ENCODE results near the gene HACL1.

The HACL1 gene

DNA sequence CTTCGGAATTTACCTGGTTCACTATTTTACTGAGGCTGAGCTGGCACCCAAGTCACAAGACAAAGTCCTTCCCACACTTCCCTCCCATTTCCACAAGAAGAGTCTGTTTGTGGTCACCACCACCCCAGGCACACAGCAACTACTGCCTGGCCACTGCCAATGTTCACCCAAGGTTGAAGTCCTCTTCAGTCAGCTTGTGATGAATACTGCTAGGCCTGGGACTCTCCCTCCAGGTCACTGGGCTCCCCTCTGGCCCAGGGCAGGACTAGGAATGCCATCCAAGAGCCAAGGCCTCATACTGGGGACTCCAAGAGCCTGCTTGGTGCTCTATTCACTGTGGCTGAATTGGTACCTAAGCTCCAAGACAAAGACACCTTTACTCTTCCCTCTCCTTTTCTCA lies 49.5 kb downstream of the HACL1 start:
- TF ChIP-seq, protein P1, sequence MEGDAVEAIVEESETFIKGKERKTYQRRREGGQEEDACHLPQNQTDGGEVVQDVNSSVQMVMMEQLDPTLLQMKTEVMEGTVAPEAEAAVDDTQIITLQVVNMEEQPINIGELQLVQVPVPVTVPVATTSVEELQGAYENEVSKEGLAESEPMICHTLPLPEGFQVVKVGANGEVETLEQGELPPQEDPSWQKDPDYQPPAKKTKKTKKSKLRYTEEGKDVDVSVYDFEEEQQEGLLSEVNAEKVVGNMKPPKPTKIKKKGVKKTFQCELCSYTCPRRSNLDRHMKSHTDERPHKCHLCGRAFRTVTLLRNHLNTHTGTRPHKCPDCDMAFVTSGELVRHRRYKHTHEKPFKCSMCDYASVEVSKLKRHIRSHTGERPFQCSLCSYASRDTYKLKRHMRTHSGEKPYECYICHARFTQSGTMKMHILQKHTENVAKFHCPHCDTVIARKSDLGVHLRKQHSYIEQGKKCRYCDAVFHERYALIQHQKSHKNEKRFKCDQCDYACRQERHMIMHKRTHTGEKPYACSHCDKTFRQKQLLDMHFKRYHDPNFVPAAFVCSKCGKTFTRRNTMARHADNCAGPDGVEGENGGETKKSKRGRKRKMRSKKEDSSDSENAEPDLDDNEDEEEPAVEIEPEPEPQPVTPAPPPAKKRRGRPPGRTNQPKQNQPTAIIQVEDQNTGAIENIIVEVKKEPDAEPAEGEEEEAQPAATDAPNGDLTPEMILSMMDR (conservative IDR thresholded peaks at IDR 0.05; ENCODE audit: low read depth) = no peak
- POLR2A ChIA-PET (ENCODE audit: low non-redundant PET) = no interaction called here
- DNase-seq (ENCODE audit: low spot score) = no peak
- CTCF ChIA-PET = no interaction called here
- H3K27ac ChIP-seq = no peak overlapping the region

DNA sequence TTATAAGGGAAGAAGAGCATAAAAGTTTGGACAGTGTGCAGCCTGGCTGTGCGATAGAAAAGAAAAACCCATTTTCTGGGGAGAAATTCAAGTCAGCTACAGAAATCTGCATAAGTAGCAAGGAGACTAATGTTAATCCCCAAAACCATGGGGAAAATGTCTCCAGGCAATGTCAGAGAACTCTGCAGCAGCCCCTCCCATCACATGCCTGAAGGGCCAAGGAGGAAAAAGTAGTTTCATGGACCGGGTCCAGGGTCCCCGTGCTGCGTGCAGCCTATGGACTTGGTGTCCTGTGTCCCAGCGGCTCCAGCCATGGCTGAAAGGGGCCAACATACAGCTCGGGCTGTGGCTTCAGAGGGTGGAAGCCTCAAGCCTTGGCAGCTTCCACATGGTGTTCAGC lies 51.5 kb downstream of the HACL1 start:
- CTCF ChIA-PET = no interaction called here

DNA sequence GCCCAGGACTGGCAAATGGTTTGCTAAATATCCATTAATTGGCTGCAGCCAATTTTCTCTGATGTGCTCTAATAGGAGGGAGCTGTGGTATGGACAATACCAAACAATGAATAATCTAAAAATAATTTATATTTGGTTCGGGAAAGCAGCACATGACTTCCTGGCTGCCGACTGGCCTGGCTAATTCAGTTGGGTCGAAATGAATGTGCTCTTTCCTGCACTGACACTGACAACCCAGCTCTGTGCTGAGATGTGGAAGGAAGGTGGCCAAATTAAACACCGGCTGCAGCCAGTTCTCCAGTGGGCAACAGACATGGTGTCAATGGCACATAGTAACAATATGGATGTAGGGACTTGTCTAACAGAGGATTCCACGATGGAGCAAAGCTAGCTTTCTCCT lies 58.8 kb downstream of the HACL1 start:
- POLR2A ChIA-PET (ENCODE audit: low non-redundant PET) = no interaction called here

More for the DNA sequence above, 51.5 kb downstream of the HACL1 start:
- POLR2A ChIA-PET (ENCODE audit: low non-redundant PET) = no interaction called here
- DNase-seq (ENCODE audit: low spot score) = no peak
- no peak overlapping the region for H3K27ac ChIP-seq
- TF ChIP-seq, protein P1 (conservative IDR thresholded peaks at IDR 0.05; ENCODE audit: low read depth) = no peak

DNA sequence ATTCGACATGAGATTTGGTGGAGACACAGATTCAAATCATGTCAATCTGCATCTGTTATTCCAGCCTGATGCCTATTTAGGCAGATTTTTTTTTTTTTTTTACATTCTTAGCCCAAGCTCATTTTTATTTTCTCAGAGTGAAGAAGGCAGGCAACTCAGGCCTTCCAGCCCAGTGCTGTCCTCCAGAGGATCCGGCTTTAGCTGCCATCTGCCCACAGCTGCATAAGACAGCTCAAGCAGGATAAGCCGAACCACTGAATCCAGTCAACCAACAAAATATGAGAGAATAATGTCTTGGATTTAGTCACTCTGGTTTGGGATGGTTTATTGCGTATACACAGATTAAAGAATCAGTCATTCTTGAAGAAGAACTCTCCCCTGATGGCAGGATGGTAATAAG lies 60.0 kb downstream of the HACL1 start:
- TF ChIP-seq, protein P1 (conservative IDR thresholded peaks at IDR 0.05; ENCODE audit: low read depth) = no peak
- DNase-seq (ENCODE audit: low spot score) = no peak
- ChIA-PET CTCF (interaction anchor here (0.6 kb wide), 1 partner anchor 439 kb away, joined by 7 read pairs; no protein-coding TSS in a partner anchor), POLR2A (ENCODE audit: low non-redundant PET) (no interaction called here)
- no peak overlapping the region for H3K27ac ChIP-seq

More for the DNA sequence above, 58.8 kb downstream of the HACL1 start:
- CTCF ChIA-PET = no interaction called here
- H3K27ac ChIP-seq = no peak overlapping the region
- DNase-seq (ENCODE audit: low spot score) = no peak
- TF ChIP-seq, protein P1 (conservative IDR thresholded peaks at IDR 0.05; ENCODE audit: low read depth) = no peak

DNA sequence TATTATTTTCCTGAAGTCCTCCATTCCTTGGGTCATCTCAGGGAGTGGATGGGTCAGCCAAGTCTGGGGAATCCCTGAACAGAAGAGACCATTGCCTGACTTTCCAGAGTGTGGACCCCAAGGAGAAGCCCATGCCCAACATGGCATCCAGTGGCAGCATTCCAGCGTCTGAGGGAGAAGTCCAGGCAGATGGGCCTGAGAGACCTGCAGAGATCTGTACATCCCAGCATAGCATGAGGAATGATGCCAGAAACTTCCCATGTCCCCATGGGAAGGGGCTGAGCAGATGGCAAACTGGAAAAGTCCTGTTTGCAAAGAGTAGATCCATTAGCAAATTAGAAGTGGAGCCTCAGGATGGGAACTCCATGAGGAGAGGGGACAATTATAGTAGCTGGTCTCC lies 62.3 kb downstream of the HACL1 start:
- CTCF ChIA-PET = no interaction called here

DNA sequence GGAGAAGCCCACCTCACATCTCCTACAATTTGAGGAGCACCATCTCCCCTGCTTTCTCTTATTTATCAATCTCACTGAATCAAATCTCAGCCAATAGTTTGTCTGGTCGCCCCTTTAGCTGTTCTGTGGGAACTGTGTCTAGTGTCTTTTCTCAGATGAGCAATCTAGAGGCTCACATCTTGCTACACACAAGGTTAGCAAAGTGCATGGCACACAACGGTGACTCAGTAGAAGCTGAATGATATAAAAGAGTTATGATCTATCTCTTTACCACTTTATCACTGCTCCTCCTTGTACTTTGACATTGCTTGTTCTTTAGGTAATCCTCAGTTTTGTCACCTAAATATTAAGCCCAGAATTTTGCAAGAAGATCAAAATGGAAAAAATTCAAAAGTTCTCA lies 63.0 kb downstream of the HACL1 start:
- ChIA-PET POLR2A (ENCODE audit: low non-redundant PET) (no interaction called here), CTCF (no interaction called here)
- no peak for DNase-seq (ENCODE audit: low spot score)
- H3K27ac ChIP-seq = no peak overlapping the region
- TF ChIP-seq, protein P1 (conservative IDR thresholded peaks at IDR 0.05; ENCODE audit: low read depth) = no peak

More for the DNA sequence above, 62.3 kb downstream of the HACL1 start:
- DNase-seq (ENCODE audit: low spot score) = no peak
- TF ChIP-seq, protein P1 (conservative IDR thresholded peaks at IDR 0.05; ENCODE audit: low read depth) = no peak
- POLR2A ChIA-PET (ENCODE audit: low non-redundant PET) = no interaction called here
- no peak overlapping the region for H3K27ac ChIP-seq

DNA sequence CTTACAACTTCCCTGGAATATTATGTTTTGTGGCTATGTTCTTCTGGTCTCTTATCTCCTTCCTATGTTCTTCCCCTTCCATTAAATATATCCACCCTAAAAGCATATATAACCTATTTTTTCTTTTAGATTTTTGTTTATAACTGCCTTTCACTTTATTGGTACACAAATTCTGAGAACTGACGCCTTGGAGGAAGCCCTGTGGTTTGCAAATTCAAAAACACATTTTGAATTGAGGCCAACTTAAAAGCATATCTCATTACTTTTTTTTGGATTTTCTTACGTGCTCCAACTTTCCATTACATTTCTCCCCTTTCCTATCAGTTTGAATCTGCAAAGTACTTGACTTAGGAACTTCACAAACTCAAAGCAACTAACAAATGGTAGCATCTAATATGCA lies 64.5 kb downstream of the HACL1 start:
- no peak overlapping the region for H3K27ac ChIP-seq
- TF ChIP-seq, protein P1 (conservative IDR thresholded peaks at IDR 0.05; ENCODE audit: low read depth) = no peak
- DNase-seq (ENCODE audit: low spot score) = no peak
- ChIA-PET POLR2A (ENCODE audit: low non-redundant PET) (no interaction called here), CTCF (no interaction called here)

Data from RWPE1 (cell line).